GM12878 (cell line): ENCODE data around the gene CRYBG3. TPM values are rescaled to one million over a fixed set of nuclear protein-coding genes. Genes with fewer than 3 reads are reported as not detected.

Experiments used
- ATAC-seq: fragments of 200-7000 bp; cut with Tn5 transposase; 3 replicates; pipeline ENCODE4 v1.9.1; 2020; ENCODE audit warnings: mild to moderate bottlenecking, moderate library complexity
- BruUV-seq: library from RNA; stranded (reverse); fragments of 400-500 nt; replicated peaks from 2 replicates; lab custom pipeline; 2021; lab: Mats Ljungman, UMichigan
- CTCF ChIA-PET: fragments of 300-600 bp; sonication (Branson Sonifier 250); formaldehyde crosslinking; extraction: SDS; loops from one replicate; lab custom pipeline; 2021; ENCODE audit warnings: inconsistent platforms; lab: Yijun Ruan, JAX
- POLR2A ChIA-PET: fragments of 350-600 bp; formaldehyde crosslinking; extraction: SDS; loops from one replicate; lab custom pipeline; 2021; ENCODE audit warnings: inconsistent platforms; lab: Charles Lee
- RAD21 ChIA-PET: fragments of 300-600 bp; sonication (Branson Sonifier 250); formaldehyde crosslinking; loops from one replicate; lab custom pipeline; 2023; ENCODE audit warnings: antibody characterized with exemption; ENCODE audit not compliant: unreplicated experiment; lab: Charles Lee
- SMC1A ChIA-PET: fragments of 300-600 bp; sonication (Branson Sonifier 250); formaldehyde crosslinking; loops from one replicate; lab custom pipeline; 2023; ENCODE audit not compliant: unreplicated experiment, uncharacterized antibody; lab: Charles Lee
- DNase-seq: peaks from one replicate; pipeline ENCODE4 v3.0.0-alpha.2; 2011; ENCODE audit warnings: low read depth, low spot score
- FAIRE-seq: peaks from 3 replicates; lab custom pipeline; 2011; peaks lifted over from hg19 to GRCh38; lab: Jason Lieb, UNC
- H2AFZ ChIP-seq: 2 replicates; pipeline ENCODE4 v1.6.0; 2011; ENCODE audit warnings: low read depth, low read length, control low read depth; ENCODE audit not compliant: control insufficient read depth
- H3K27ac ChIP-seq: 2 replicates; pipeline ENCODE4 v1.5.1; 2011; ENCODE audit warnings: control low read depth; ENCODE audit not compliant: control insufficient read depth, insufficient read depth
- H3K27me3 ChIP-seq, 2 experiments: replicated peaks in 1 of 2; 2 replicates each; pipeline versions ENCODE4 v1.6.0 to v1.6.1; 2011; ENCODE audit warnings: low read length in 1 of 2; ENCODE audit not compliant: control insufficient read depth in 2 of 2, insufficient read depth in 2 of 2
- H3K36me3 ChIP-seq, 2 experiments: 2 replicates each; pipeline ENCODE4 v1.5.1; 2011; ENCODE audit warnings: low read length in 1 of 2; ENCODE audit not compliant: control insufficient read depth in 2 of 2, insufficient read depth in 2 of 2
- H3K4me1 ChIP-seq: 2 replicates; pipeline ENCODE4 v1.6.1; 2011; ENCODE audit warnings: mild to moderate bottlenecking, low read length, moderate library complexity, mixed read lengths; ENCODE audit not compliant: control insufficient read depth, insufficient read depth
- H3K4me2 ChIP-seq: 2 replicates; pipeline ENCODE4 v1.6.0; 2011; ENCODE audit warnings: control low read depth; ENCODE audit not compliant: control insufficient read depth, insufficient read depth
- H3K4me3 ChIP-seq: fragments of 200-600 bp; sonication (generic); 2 replicates; pipeline ENCODE4 v1.5.1; 2016
- H3K79me2 ChIP-seq: 2 replicates; pipeline ENCODE4 v1.6.0; 2011; ENCODE audit warnings: low read length; ENCODE audit not compliant: control insufficient read depth, insufficient read depth
- H3K9ac ChIP-seq: 2 replicates; pipeline ENCODE4 v1.8.0; 2011; ENCODE audit warnings: low read length, control low read depth, mixed read lengths; ENCODE audit not compliant: control insufficient read depth, insufficient read depth
- H3K9me3 ChIP-seq: replicated peaks from 3 replicates; pipeline ENCODE4 v1.5.1; 2011; ENCODE audit warnings: mild to moderate bottlenecking, low read length; ENCODE audit not compliant: control insufficient read depth, insufficient read depth
- H4K20me1 ChIP-seq: 2 replicates; pipeline ENCODE4 v1.6.0; 2011; ENCODE audit not compliant: control insufficient read depth, insufficient read depth
- ASH2L ChIP-seq: fragments of 300-600, 200-600 bp; sonication (generic); IDR thresholded peaks from 2 replicates; pipeline ENCODE4 v1.6.1; 2017; ENCODE audit warnings: low read depth, mild to moderate bottlenecking, borderline replicate concordance
- CUX1 ChIP-seq: IDR thresholded peaks from 2 replicates; pipeline ENCODE4 v1.6.1; 2012; ENCODE audit warnings: improper control_type of control experiment, low read depth, low read length; ENCODE audit not compliant: insufficient replicate concordance
- DPF2 ChIP-seq: fragments of 450-650 bp; IDR thresholded peaks from 2 replicates; pipeline ENCODE4 v1.6.1; 2017; ENCODE audit warnings: mild to moderate bottlenecking
- HSF1 ChIP-seq: fragments of 150-350 bp; IDR thresholded peaks from 2 replicates; pipeline ENCODE4 v1.6.1; 2014; ENCODE audit warnings: mild to moderate bottlenecking, low read depth, low read length
- IRF4 ChIP-seq: IDR thresholded peaks from 2 replicates; pipeline ENCODE4 v1.6.1; 2011; ENCODE audit warnings: low read depth, low read length
- KAT2A ChIP-seq: conservative IDR thresholded peaks from 2 replicates; pipeline ENCODE4 v1.6.1; 2011; ENCODE audit warnings: low read depth, low read length; ENCODE audit not compliant: control insufficient read depth
- MTA3 ChIP-seq: IDR thresholded peaks from 2 replicates; pipeline ENCODE4 v1.6.1; 2012; ENCODE audit warnings: low read length, inconsistent platforms, borderline replicate concordance
- NFYA ChIP-seq: IDR thresholded peaks from 2 replicates; pipeline ENCODE4 v1.6.1; 2011; ENCODE audit warnings: low read depth, mild to moderate bottlenecking, low read length, improper control_type of control experiment, borderline replicate concordance
- SRF ChIP-seq, 2 experiments: IDR thresholded peaks; 2 replicates each; pipeline ENCODE4 v1.6.1; 2011; ENCODE audit warnings: low read depth in 2 of 2, low read length in 2 of 2, mild to moderate bottlenecking in 1 of 2, moderate library complexity in 1 of 2
- ZNF384 ChIP-seq: IDR thresholded peaks from 2 replicates; pipeline ENCODE4 v1.6.1; 2012; ENCODE audit warnings: low read depth, mild to moderate bottlenecking, low read length, improper control_type of control experiment, borderline replicate concordance
- WGBS: methylation state at CpG from one replicate; pipeline ENCODE4 v1.1.6; 2016; ENCODE audit warnings: low lambda C conversion rate; ENCODE audit not compliant: insufficient replicate concordance, insufficient coverage; ENCODE audit errors: missing lambda C conversion rate; 5-methylcytosine and 5-hydroxymethylcytosine counted together
- in situ Hi-C: fragments of 300-500 bp; cut with MboI; formaldehyde crosslinking; loops from 9 replicates; pipeline ENCODE4 v1.14.3; 2018; ENCODE audit warnings: mixed read lengths
- intact Hi-C: fragments of 100-400 bp; cut with micrococcal nuclease; formaldehyde crosslinking; loops from one replicate; pipeline ENCODE4 v1.14.2; 2022; ENCODE audit not compliant: unreplicated experiment
- polyA plus RNA-seq, 11 experiments: library from polyadenylated mRNA; depleted of rRNA in 4 of 11; unstranded in 6 of 11; stranded (reverse) in 5 of 11; fragments of >200 nt; fragmentation: Nextera tagmentation in 4 of 11; fragmentation: Illumina TruSeq in 1 of 11; extraction: Ambion mirVana in 4 of 11; extraction: Trizol in 1 of 11; gene quantifications; 1 replicate in 1 of 11; 2 replicates in 10 of 11; pipeline versions ENCODE4 v1.2.1 to v1.2.3, GENCODE V29; 2011 to 2016; ENCODE audit warnings: inconsistent platforms in 2 of 11, missing spikeins in 2 of 11, low read depth in 1 of 11
- total RNA-seq, 4 experiments: library from RNA; depleted of rRNA in 3 of 4; stranded (reverse); fragments of >200 nt in 3 of 4; fragmentation: Illumina TruSeq in 1 of 4; extraction: Trizol in 1 of 4; gene quantifications; 2 replicates each; pipeline versions ENCODE4 v1.2.1 to v1.2.3, GENCODE V29; 2013 to 2021

The CRYBG3 gene
- total and polyA plus RNA-seq, 10 of the 15 experiments (the other 5 are each of a cell fraction or from before 2014, with no cell fraction given) = 0.11 to 5.4 (median 1.6) TPM

GRCh38 chr3:97863031-97863430 is 41.2 kb downstream of the CRYBG3 start:
- SMC1A ChIA-PET = interaction anchor here (1.2 kb wide), 1 partner anchor 159 kb away, joined by 3 read pairs; no protein-coding TSS in a partner anchor
- WGBS = 95% methylated on average over 1 of the region's 1 CpG
- Histone ChIP-seq H3K36me3 (no peaks in the 10 kb centered on the region), H3K4me2 (no peak overlapping the region), H3K9me3 (no peaks in the 10 kb centered on the region), H3K79me2 (no peaks in the 10 kb centered on the region), H3K4me1 (no peaks in the 10 kb centered on the region), H3K27me3 (no peaks in the 10 kb centered on the region), H3K4me3 (no peak overlapping the region), H2AFZ (no peak overlapping the region), H3K27ac (no peak overlapping the region), H4K20me1 (no peaks in the 10 kb centered on the region), H3K9ac (no peak overlapping the region)
- BruUV-seq = no TSS peak
- DNase-seq = no peak
- CTCF ChIA-PET = no interaction called here
- RAD21 ChIA-PET = no interaction called here
- in situ Hi-C loops (no loop called here), intact Hi-C loops (no loop called here)
- no peak for FAIRE-seq
- POLR2A ChIA-PET = no interaction called here
- no peak for ATAC-seq
- TF ChIP-seq NFYA (no peak), HSF1 (no peak), ZNF384 (no peak), ASH2L (no peak), DPF2 (no peak), CUX1 (no peak), IRF4 (no peak), SRF (IDR thresholded peaks at IDR 0.05; ENCODE audit: low read depth in 2 of 2, low read length in 2 of 2) (no peak), MTA3 (no peak), KAT2A (no peak)
- TF ChIP-seq, all 136 proteins: peak for 0
